Medulla oblongata (tissue), 1 donor: ENCODE measurements around the gene CAP1.

Experiments used
- DNase-seq: peaks from one replicate; pipeline ENCODE4 v3.0.0-alpha.2; 2015; ENCODE audit errors: extremely low spot score

CAP1 gene

GRCh38 chr1:40058453-40059337, 18.2 kb downstream of the CAP1 start:
- no peak for DNase-seq

GRCh38 chr1:40059338-40059959, 18.9 kb downstream of the CAP1 start:
- DNase-seq: no peak

GRCh38 chr1:40059960-40060750, 19.6 kb downstream of the CAP1 start:
- peak; percentile 53 for DNase-seq

GRCh38 chr1:40064797-40065499, 24.4 kb downstream of the CAP1 start:
- peak; percentile 75 for DNase-seq

- no peak for DNase-seq
Measured at GRCh38 chr1:40067023-40067422, 26.5 kb downstream of the CAP1 start.

- no peak for DNase-seq
Measured at GRCh38 chr1:40067851-40068250, 27.3 kb downstream of the CAP1 start.

GRCh38 chr1:40072142-40072541, 31.6 kb downstream of the CAP1 start:
- DNase-seq: no peak

GRCh38 chr1:40073062-40073461, 32.5 kb downstream of the CAP1 start:
- DNase-seq: no peak

GRCh38 chr1:40075266-40075665, 34.7 kb downstream of the CAP1 start:
- no peak for DNase-seq

GRCh38 chr1:40076895-40077312, 36.4 kb downstream of the CAP1 start:
- DNase-seq: no peak

- DNase-seq: peak; percentile 72
Measured at GRCh38 chr1:40078512-40079333, 38.2 kb downstream of the CAP1 start.

GRCh38 chr1:40079774-40080400, 39.4 kb downstream of the CAP1 start:
- peak; percentile 46 for DNase-seq

GRCh38 chr1:40081871-40082270, 41.3 kb downstream of the CAP1 start:
- DNase-seq: peak; percentile 45

- peak; percentile 86 for DNase-seq
Measured at GRCh38 chr1:40084750-40085149, 44.2 kb downstream of the CAP1 start.

GRCh38 chr1:40090652-40091355, 50.3 kb downstream of the CAP1 start:
- no peak for DNase-seq

- DNase-seq: no peak
Measured at GRCh38 chr1:40092241-40092640, 51.7 kb downstream of the CAP1 start.

GRCh38 chr1:40092706-40093639, 52.4 kb downstream of the CAP1 start:
- DNase-seq: no peak

GRCh38 chr1:40094466-40095110, 54.1 kb downstream of the CAP1 start:
- DNase-seq: peak; percentile 83
